Measurements from ENCODE around the gene PLIN4. TPM values are rescaled to one million over a fixed set of nuclear protein-coding genes. Genes with fewer than 3 reads are reported as not detected.

PLIN4 gene
- total and polyA plus RNA-seq, 9 of the 15 experiments (the other 6 are each of a cell fraction or from before 2014, with no cell fraction given), result 0.04 to 0.16 (median 0.07) TPM; not detected in 3

GRCh38 chr19:4557144-4557970 is 39.1 kb upstream of the PLIN4 start (continued):
- TF ChIP-seq MBD1 (CRISPR knock-in tag; IDR thresholded peaks at IDR 0.05) (no peak), ZNF398 (CRISPR knock-in tag; IDR thresholded peaks at IDR 0.05) (no peak), CC2D1A (IDR thresholded peaks at IDR 0.05) (peak; percentile 74; the same call in 1 of the 2 replicates), POLR2B (IDR thresholded peaks at IDR 0.05; ENCODE audit: low read depth, partially characterized antibody) (no peak), FOXK1 (CRISPR knock-in tag; IDR thresholded peaks at IDR 0.05; ENCODE audit: borderline replicate concordance) (no peak), HBP1 (CRISPR knock-in tag; IDR thresholded peaks at IDR 0.05) (no peak), ARID3A (IDR thresholded peaks at IDR 0.05; ENCODE audit: borderline replicate concordance, low read depth, low read length) (no peak), STAT5A (IDR thresholded peaks at IDR 0.05; ENCODE audit: borderline replicate concordance, low read length) (no peak), ARID2 (IDR thresholded peaks at IDR 0.05) (peak; percentile 43; the same call in 1 of the 2 replicates), EP400 (IDR thresholded peaks at IDR 0.05) (no peak), RBM34 (IDR thresholded peaks at IDR 0.05; ENCODE audit: borderline replicate concordance, insufficient read depth, low read length) (no peak), STAT5B (CRISPR knock-in tag; IDR thresholded peaks at IDR 0.05) (no peak), RFX5 (IDR thresholded peaks at IDR 0.05; ENCODE audit: low read depth, low read length) (no peak), ZNF696 (CRISPR knock-in tag; conservative IDR thresholded peaks at IDR 0.05) (no peak), RNF2 (IDR thresholded peaks at IDR 0.05) (no peak), POLR3G (IDR thresholded peaks at IDR 0.05; ENCODE audit: extremely low read depth, insufficient read length, insufficient replicate concordance) (no peak), SMARCA4 (IDR thresholded peaks at IDR 0.05) (peak; percentile 42; the same call in 1 of the 2 replicates), PCBP2 (IDR thresholded peaks at IDR 0.05; ENCODE audit: low read depth, low read length, poor library complexity, severe bottlenecking) (no peak), ZNF384 (IDR thresholded peaks at IDR 0.05; ENCODE audit: low read depth, low read length) (no peak), ZNF780A (CRISPR knock-in tag; IDR thresholded peaks at IDR 0.05) (no peak), HMG20B (CRISPR knock-in tag; IDR thresholded peaks at IDR 0.05) (no peak), HOXB6 (CRISPR knock-in tag; IDR thresholded peaks at IDR 0.05; ENCODE audit: borderline replicate concordance) (no peak), ATF7 (IDR thresholded peaks at IDR 0.05) (no peak)

Data from K562 (cell line).